T-helper 1 cell treated with Interleukin-12 subunit alpha and Interleukin-12 subunit beta and Interleukin-4 antibody, amounts not matched to agents 30 ng/mL and 1 ng/mL, for 36 hours (primary cell): ENCODE results near the gene AHCTF1. TPM values are rescaled to one million over a fixed set of nuclear protein-coding genes. Genes with fewer than 3 reads are reported as not detected.

Experiments used
- intact Hi-C: fragments of 100-400 bp; cut with micrococcal nuclease; formaldehyde crosslinking; loops from one replicate; pipeline ENCODE4 v1.15.1; 2024
- total RNA-seq: library from RNA; stranded (reverse); gene quantifications from 2 replicates; pipeline ENCODE4 v1.2.3, GENCODE V29; 2022

The AHCTF1 gene
- total RNA-seq, 1 donor from 2014 or later, result 38.2 TPM

DNA sequence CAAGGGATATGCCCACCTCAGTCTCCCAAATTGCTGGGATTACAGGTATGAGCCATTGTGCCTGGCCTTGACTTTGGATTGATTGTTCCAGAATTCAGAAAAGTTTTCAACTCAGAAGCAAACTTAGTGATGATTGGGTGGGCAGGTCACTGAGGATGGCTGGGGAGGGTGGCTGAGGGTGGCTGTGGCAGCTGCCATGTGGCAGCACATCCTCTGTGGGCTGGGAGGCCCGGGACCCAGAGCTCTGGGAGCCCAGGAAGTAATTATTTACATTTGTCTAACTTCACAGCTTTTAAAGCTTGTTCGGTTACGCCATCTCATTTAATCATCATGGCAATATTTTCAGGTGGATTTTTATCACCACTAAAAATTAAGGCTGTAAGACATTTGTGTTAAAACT lies 131.4 kb downstream of the AHCTF1 start:
- intact Hi-C loops, result no loop called here

DNA sequence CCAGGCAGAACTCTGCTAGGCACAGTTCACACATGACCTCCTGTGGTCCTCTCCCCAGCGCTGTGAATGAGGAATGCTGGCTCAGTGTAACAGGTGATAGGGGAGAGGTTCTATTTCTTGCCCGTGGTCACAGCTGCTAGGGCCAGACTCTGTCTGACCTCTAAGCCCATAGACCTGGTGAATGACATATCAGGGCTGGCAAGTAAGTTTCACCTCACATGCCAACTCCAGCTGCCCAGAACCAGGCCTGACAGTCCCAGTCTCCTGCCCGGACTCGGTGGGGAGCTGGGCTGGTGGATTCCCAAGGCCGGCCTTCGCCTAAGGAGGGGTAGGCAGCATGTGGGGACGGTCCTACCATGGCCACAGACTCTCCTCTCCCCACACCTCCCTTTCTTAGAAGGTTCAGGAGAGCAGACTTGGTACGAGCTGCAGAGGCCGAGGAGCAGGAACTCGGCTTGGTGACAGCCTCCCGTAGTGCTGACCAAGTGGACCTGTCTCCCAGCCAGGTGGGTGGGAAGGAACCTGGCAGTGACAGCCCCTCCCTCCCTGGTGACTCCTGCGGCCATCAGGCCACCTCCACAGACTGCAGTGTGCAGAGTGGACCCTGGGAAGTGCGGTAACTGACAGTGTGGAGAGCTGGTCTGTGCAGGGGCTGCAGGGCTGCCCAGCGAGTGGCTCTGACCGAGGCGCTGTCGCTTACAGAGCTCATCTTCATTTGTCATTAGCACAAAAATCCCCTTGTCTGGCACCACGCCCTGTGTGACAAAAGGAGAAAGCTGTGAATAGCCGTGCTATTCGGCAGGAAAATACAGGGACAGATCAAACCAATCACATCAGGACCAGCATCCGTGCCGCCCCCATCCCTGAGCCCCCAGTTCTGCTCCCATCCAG lies 132.9 kb downstream of the AHCTF1 start:
- intact Hi-C loops, result no loop called here

DNA sequence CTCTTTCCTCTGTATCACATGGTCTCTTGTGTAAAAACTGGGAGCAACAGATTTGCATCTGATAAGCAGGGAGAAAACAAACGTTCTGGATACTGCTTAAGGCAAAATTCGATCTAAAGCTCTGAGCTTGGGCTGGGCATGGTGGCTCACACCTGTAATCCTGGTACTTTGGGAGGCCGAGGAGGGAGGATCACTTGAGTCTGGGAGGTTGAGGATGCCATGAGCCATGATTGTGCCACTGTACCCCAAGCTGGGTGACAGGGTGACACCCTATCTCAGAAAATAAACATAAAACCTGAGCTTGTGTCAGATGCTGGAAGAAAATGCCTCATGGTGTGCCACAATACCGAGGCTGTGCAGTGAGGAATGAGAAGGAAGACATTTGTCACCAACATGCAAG lies 133.6 kb downstream of the AHCTF1 start:
- intact Hi-C loops, result no loop called here

DNA sequence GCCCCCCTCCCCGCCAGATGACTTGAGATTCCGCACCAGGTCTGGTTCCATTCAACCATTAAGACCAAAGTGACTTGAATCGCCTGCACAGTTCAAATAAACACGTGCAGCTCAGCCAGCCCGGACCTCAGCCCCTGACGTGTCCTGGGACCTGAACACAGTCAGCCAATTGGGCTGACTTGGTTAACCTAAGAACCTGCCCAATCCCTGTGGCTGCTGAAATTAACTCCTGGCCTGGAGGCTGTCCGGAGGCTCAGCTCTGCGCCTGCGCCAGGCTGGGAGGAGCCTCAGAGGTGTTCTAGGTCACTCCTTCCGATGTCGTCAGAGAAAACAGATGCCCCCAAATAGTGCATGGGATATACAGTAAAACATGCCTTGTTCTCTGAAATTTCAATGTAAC lies 134.2 kb downstream of the AHCTF1 start:
- intact Hi-C loops, result no loop called here

DNA sequence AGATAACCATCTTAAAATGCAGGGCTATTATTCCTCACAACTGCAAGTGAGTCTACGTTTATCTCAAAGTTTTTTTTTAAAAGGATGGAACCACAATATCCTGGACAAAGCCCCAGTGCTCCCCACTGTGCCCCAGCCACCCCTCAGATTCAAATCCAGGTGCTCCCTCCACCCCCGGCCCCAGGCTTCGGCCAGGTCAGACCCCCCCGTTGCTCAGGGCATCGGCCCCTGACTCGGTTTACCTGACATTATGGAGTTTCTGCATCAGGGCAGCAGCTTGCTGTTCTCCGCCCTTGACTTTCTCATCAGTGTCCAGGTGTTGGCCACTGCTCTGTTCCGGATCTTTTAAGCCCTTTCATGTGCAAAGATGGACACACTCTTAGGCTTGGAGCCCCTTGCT lies 134.6 kb downstream of the AHCTF1 start:
- intact Hi-C loops, result no loop called here

DNA sequence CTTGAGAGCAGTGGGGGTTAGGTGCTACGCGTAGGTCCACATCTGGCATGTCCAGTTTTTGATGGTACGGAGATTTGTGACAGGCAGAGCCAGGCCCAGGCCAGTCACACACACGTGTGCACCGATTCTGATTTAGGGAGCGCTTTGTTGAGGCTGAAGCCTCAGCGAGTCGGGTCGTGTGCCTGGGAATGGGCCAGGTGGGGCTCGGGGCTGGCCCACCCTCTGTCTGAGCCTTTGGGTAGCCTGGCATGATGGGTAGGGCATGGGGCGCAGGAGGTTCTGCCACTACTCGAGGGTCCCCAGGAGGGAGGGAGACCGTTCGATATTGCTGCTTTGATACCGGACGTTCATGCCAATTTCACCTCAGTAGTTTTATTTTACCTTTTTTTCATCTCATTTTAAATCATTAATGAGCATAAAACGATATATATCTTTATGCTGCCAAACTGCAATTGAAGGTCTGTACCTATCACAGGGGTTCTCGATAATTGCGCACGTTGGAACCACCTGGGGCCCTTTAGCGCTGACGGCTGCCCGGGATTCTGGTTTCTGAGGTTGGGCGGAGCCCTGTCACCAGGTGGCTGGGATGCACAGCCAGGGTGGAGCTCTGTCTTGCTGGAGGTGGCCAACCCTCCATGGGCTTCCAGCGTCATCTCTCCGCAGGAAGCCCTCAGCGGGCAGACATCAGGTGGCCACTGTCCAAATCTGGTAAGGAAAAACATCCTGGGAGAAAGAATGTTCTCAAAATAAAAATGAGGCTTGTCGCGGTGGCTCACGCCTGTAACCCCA lies 135.6 kb downstream of the AHCTF1 start:
- intact Hi-C loops, result no loop called here

DNA sequence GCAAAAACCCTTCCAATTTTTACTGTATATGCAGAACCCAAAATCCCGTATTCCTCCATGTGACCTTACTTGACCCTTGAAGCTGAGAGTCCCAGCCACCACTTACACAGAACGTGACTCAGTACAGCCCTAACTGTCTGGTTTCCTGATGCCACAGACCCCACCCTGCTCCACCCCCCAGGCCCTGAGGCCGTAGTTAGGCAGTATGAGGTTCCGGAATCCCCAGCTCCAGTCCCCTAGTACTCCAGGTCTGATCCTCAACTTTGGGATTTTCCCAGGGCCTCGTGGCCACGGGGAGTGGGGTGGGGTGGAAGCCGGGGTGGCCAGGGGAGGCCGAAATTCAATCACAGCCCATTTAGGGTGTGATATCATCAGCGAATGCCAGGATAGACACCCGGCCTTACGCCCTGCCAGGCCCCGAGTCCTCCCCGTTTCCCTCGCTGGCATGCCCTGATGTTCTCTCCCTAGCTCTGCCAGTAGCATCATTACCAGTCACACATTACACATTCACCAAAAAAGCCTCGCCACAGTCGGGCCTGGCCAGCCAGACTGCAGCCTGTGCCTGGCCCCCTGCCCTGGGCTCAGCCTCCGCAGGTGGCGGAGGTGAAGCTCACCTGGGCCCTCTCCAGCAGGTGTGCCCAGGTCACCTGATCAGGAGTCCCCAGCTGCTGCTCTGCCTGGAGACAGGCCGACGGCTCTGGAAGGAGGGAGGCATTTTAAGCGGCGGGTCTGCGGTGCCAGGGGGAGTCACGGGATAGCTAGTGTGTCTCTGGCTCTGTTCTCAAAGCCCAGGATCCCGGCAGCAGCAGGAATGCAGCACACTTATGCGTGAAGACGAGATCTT lies 136.7 kb downstream of the AHCTF1 start:
- intact Hi-C loops, result no loop called here

DNA sequence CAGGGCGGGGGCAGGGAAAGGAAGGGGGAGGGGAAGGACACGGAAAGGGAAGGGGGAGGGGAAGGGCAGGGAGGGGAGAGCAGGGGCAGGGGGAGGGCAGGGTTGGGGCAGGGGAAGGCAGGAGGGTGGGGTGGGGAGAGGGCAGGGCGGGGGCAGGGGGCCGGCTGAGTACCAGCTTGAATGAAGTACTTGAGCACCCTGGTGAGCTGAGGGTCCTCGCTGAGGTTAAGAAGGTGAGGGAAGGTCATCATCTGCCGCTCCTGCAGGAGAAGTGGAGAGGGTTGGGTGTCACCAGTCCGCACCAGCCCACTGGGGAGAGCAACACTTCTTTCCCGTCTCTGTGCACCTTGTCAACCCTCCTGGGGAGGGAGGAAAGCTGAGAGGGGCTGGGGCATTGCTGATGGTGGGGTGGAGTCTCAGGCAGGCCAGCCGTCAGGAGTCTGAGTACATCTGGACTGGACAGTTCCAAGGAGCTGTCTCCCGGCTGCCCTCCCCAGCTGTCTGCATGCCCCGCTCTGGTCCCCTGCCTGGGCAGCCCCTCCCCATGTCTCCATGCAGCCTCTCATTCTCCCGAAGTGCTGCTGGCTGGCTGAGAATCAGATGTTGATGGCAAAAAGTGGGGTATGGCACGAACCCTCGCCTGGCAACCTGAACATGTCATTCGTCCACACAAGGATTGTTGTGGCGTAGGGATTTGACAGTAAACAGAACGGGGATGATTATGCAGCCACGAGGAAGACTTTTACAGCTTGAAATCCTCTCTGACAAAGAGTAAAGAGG lies 137.5 kb downstream of the AHCTF1 start:
- intact Hi-C loops, result no loop called here

DNA sequence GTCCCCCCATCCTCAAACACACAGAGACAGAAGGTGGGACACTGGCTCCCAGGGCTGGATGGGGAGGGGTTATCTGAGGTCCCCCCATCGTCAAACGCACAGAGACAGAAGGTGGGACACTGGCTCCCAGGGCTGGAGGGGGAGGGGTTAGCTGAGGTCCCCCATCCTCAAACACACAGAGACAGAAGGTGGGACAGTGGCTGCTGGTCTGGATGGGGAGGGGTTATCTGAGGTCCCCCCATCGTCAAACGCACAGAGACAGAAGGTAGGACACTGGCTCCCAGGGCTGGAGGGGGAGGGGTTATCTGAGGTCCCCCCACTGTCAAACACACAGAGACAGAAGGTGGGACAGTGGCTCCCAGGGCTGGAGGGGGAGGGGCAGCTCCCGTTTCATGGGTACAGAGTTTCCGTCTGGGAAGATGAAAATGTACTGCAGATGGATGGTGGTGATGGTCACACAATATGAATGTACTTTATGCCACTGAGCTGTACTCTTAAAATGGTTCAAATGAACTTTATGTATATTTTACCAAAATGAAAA lies 138.3 kb downstream of the AHCTF1 start:
- intact Hi-C loops, result no loop called here

DNA sequence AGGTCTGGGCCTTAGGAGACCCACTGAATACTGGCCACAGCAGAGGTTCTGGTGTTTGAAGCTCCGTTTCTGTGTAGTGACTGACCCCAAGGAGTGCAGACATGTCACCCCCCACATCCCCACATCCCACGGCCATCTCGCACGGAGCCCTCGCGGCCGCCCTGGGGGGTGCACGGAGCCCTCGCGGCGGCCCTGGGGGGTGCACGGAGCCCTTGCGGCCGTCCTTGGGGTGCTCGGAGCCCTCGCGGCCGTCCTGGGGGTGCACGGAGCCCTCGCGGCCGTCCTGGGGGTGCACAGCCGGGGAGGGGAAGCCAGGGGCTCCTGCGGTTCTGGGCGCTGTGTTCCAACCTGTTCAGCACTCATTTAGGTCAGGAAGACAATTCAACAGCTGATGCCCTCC lies 139.1 kb downstream of the AHCTF1 start:
- intact Hi-C loops, result no loop called here

DNA sequence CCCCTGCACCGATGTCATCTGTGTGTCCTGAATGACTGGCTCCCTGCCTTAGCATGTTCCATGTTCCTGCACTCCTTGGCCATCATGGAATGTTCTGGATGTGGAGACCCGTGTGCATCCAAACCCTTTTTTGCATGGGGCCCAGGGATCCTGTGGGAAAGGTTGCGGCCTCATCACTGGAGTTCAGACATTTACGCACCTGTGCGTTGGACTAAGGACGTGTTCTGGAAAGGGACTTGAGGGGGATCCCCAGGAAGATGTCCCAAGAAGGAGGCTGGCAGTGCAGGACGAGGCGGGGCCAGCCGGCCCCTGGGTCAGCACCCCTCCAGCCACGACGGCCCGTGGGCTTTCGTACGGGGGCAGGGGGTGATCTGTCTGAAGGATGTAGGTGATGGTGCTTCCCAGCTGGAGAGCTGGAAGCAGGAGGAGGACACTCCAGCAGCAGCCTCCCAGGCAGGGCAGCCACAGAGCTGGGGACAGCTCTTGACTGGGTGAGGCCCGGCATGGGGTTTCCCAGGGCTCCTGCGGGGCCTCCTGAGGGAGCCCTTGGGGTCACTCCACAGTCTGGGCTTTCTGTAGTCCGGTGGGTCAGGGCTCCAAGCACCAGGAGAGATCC lies 140.3 kb downstream of the AHCTF1 start:
- intact Hi-C loops, result no loop called here

DNA sequence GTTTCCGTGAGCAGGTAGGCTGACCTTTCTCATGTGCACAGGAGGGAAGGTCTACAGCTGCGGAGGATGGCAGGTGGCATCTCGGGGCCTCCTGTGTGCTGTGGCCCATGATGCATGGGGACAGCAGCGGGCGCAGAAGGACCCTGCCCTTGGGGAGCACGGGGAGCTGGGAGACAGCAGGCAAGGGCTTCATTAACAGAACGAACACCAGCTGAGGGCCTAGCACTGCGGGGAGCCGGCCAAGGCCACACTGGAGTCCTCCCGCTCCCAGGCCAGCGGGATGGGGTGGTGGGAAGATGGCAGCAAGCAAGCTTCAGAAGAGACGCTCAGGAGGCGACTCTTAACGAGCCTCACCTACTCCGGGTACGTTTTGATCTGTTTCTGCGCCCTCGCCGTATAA lies 140.9 kb downstream of the AHCTF1 start:
- intact Hi-C loops, result no loop called here

DNA sequence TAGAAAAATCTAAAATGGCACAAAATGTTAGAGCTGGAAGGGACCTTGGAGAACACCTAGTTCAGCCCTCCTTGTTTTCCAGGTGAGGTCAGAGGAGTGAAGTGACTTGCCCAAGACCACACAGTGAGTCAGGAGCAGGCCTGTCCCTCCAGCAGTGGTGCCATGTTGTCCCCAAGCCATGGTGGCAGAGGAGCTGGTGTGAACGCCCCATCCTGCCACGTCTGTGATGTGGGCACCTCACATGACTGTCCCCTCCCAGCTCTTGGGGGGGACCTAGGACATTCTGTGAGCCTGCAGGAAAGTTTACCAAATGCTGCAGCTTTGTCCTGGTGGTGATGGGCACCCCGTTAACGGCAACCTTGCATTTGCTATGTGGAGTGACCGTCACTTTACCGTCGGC lies 141.4 kb downstream of the AHCTF1 start:
- intact Hi-C loops, result no loop called here

DNA sequence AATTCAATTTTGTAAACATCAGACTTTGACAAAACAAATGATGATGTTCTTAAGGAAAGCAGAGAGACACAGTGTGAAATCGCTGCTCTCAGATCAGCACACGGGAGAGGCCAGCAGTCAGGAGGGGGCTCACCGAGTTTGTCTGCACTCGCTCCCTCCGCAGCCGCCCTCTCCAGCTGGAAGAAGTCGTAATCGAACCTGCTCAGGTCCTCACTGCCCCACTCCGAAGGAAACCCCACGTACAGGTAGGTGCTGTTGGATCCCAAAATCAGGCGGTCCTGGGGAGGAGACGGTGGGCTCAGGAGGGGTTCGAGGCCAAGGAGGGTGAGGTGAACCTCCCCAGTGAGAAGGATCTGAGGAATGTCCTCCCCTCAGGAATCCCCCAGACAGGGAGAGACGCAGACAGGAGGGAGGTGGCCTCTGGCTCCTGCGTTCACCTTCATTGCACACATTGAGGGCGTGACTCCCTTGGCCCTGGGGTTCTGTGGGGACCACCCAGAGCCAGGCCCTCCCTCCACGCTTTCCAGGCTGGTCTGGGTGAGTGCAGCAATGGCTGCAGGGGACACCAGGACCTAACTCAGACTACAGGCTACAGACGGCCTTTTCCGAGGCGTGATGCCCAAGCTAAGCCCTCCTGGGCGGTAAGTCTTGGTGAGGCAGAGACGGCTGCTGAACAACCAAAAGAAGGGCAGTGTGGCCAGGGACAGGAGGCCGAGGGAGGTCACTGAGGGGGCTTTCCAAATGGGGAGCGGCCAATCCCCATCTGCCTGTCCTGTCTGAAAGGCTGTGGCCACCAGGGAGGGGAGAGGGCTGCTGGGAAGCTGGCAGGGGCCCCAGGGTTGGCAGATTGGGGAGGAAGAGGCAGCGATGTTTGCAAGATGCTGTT lies 142.1 kb downstream of the AHCTF1 start:
- intact Hi-C loops, result no loop called here

Other genes with a start within 250 kb of the AHCTF1 start
- 11.1 and 13.1 TPM in 2 replicates for gene SCCPDH, start 207.5 kb downstream of the AHCTF1 start, total RNA-seq
- gene ZNF695, start 76.1 kb upstream of the AHCTF1 start, total RNA-seq, result 0.17 TPM in 1 of 2 replicates, not detected in the other
- gene ZNF670, start 146.9 kb upstream of the AHCTF1 start, total RNA-seq, result 1.1 and 1.3 TPM in 2 replicates
- gene ZNF669, start 172.4 kb upstream of the AHCTF1 start, total RNA-seq, result 7.8 and 10.4 TPM in 2 replicates
- gene ZNF124, start 240.1 kb upstream of the AHCTF1 start, total RNA-seq, result 14.1 and 16.4 TPM in 2 replicates